Measurements from ENCODE around the gene WIF1.

The WIF1 gene

GRCh38 chr12:65098364-65098763 is 22.7 kb downstream of the WIF1 start:
- no peaks in the 10 kb centered on the region for H3K36me3 ChIP-seq (ENCODE audit: control insufficient read depth, low read length)
- TF ChIP-seq CTCF (IDR thresholded peaks at IDR 0.05; ENCODE audit: low read depth, low read length, poor library complexity, severe bottlenecking) (no peak), EZH2phosphoT487 (IDR thresholded peaks at IDR 0.05; ENCODE audit: borderline replicate concordance, low read length) (no peak)
- H3K27me3 ChIP-seq (ENCODE audit: control insufficient read depth, low read length) = peaks cover 11% of the 10 kb centered on the region; the same call in 1 of the 2 replicates
- H3K4me1 ChIP-seq (ENCODE audit: control insufficient read depth, low read length) = no peaks in the 10 kb centered on the region
- H4K20me1 ChIP-seq (ENCODE audit: control insufficient read depth, insufficient read depth, low read depth, low read length) = no peaks in the 10 kb centered on the region
- H3K9me2 ChIP-seq (replicated peaks; ENCODE audit: control insufficient read depth, low read length) = no peaks in the 10 kb centered on the region
- H3F3A ChIP-seq (ENCODE audit: control insufficient read depth, insufficient read depth) = no peaks in the 10 kb centered on the region
- H3K4me2 ChIP-seq (ENCODE audit: low read length) = no peak overlapping the region
- H3K79me2 ChIP-seq (ENCODE audit: control insufficient read depth, low read length) = no peaks in the 10 kb centered on the region
- no peaks in the 10 kb centered on the region for H3K9me3 ChIP-seq (ENCODE audit: control insufficient read depth, insufficient read depth, low read length)
- no peak overlapping the region for H3K4me3 ChIP-seq (ENCODE audit: low read length)
- H3K27ac ChIP-seq (ENCODE audit: low read depth, low read length) = no peak overlapping the region

DNA sequence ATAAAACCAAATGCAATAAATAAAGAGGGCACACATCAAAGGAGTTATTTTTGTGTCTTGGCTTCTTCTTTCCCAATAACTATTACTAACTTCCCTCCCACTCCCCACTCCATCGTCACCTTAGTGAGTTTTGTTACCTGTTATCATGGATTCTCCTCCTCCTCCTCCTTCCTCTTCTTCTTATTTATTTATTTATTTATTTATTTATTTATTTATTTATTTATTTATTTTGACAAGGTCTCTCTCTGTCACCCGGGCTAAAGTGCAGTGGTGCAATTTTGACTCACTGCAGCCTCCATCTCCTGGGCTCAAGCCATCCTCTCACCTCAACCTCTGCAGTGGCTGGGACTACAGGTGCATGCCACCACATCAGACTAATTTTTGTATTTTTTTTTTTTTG is 26.4 kb downstream of the WIF1 start:
- no peak for TF ChIP-seq EZH2phosphoT487 (IDR thresholded peaks at IDR 0.05; ENCODE audit: borderline replicate concordance, low read length)
- TF ChIP-seq CTCF (IDR thresholded peaks at IDR 0.05; ENCODE audit: low read depth, low read length, poor library complexity, severe bottlenecking) = no peak
- Histone ChIP-seq H3K9me2 (replicated peaks; ENCODE audit: control insufficient read depth, low read length) (no peaks in the 10 kb centered on the region), H3K27me3 (ENCODE audit: control insufficient read depth, low read length) (peaks cover 6% of the 10 kb centered on the region; the same call in 1 of the 2 replicates), H3F3A (ENCODE audit: control insufficient read depth, insufficient read depth) (no peaks in the 10 kb centered on the region), H4K20me1 (ENCODE audit: control insufficient read depth, insufficient read depth, low read depth, low read length) (no peaks in the 10 kb centered on the region), H3K4me3 (ENCODE audit: low read length) (no peak overlapping the region), H3K79me2 (ENCODE audit: control insufficient read depth, low read length) (no peaks in the 10 kb centered on the region), H3K9me3 (ENCODE audit: control insufficient read depth, insufficient read depth, low read length) (no peaks in the 10 kb centered on the region), H3K4me2 (ENCODE audit: low read length) (no peak overlapping the region), H3K36me3 (ENCODE audit: control insufficient read depth, low read length) (no peaks in the 10 kb centered on the region), H3K4me1 (ENCODE audit: control insufficient read depth, low read length) (no peaks in the 10 kb centered on the region), H3K27ac (ENCODE audit: low read depth, low read length) (no peak overlapping the region)

GRCh38 chr12:65093606-65094005 is 27.5 kb downstream of the WIF1 start:
- H3K79me2 ChIP-seq (ENCODE audit: control insufficient read depth, low read length) = no peaks in the 10 kb centered on the region
- H3K4me1 ChIP-seq (ENCODE audit: control insufficient read depth, low read length) = no peaks in the 10 kb centered on the region
- H3K9me2 ChIP-seq (replicated peaks; ENCODE audit: control insufficient read depth, low read length) = no peaks in the 10 kb centered on the region
- H3K4me2 ChIP-seq (ENCODE audit: low read length) = no peak overlapping the region
- TF ChIP-seq EZH2phosphoT487 (IDR thresholded peaks at IDR 0.05; ENCODE audit: borderline replicate concordance, low read length) (no peak), CTCF (IDR thresholded peaks at IDR 0.05; ENCODE audit: low read depth, low read length, poor library complexity, severe bottlenecking) (no peak)
- no peak overlapping the region for H3K4me3 ChIP-seq (ENCODE audit: low read length)
- H4K20me1 ChIP-seq (ENCODE audit: control insufficient read depth, insufficient read depth, low read depth, low read length) = no peaks in the 10 kb centered on the region
- H3K36me3 ChIP-seq (ENCODE audit: control insufficient read depth, low read length) = no peaks in the 10 kb centered on the region
- H3F3A ChIP-seq (ENCODE audit: control insufficient read depth, insufficient read depth) = no peaks in the 10 kb centered on the region
- no peak overlapping the region for H3K27ac ChIP-seq (ENCODE audit: low read depth, low read length)
- H3K9me3 ChIP-seq (ENCODE audit: control insufficient read depth, insufficient read depth, low read length) = no peaks in the 10 kb centered on the region
- peaks cover 3% of the 10 kb centered on the region; the same call in 1 of the 2 replicates for H3K27me3 ChIP-seq (ENCODE audit: control insufficient read depth, low read length)

All from DOHH2 (cell line).